Measurements from ENCODE around the gene SPRY1. TPM values are rescaled to one million over a fixed set of nuclear protein-coding genes. Genes with fewer than 3 reads are reported as not detected.

The SPRY1 gene
- total RNA-seq, 1 experiment from 2014 or later, result 76.3 TPM

GRCh38 chr4:123415977-123416376 is 19.4 kb downstream of the SPRY1 start:
- H3K27ac ChIP-seq (ENCODE audit: insufficient read length, low read depth, low read length), result no peak overlapping the region
- no peak overlapping the region for H2BK15ac ChIP-seq (ENCODE audit: low read depth, low read length)
- no peak overlapping the region for H4K5ac ChIP-seq (ENCODE audit: insufficient read length, low read depth, low read length)
- H2BK12ac ChIP-seq (ENCODE audit: insufficient read length, low read depth, low read length), result no peak overlapping the region
- H3K9me3 ChIP-seq (ENCODE audit: control insufficient read depth, low read depth, low read length), result no peaks in the 10 kb centered on the region
- Mint-ChIP-seq H3K4me3 (no peak overlapping the region), H3K36me3 (ENCODE audit: insufficient read depth in 1 of 3, low read depth in 3 of 3) (peaks cover 0 to 4% (median 2%) of the 10 kb centered on the region in 3 experiments; a peak in 1 of 7 replicates), H3K27ac (peak overlapping the region in 2 of 3 experiments; percentile 37 to 74; a peak in 4 of 7 replicates), H3K4me1 (peaks cover 49 to 51% of the 10 kb centered on the region in 2 experiments), H3K27me3 (ENCODE audit: low read depth) (no peaks in the 10 kb centered on the region), H3K9me3 (no peaks in the 10 kb centered on the region)
- no peak overlapping the region for H4K91ac ChIP-seq (ENCODE audit: insufficient read length, low read depth, low read length)
- no peak overlapping the region for H2BK20ac ChIP-seq (ENCODE audit: low read depth, low read length, poor library complexity, severe bottlenecking)
- WGBS (ENCODE audit: extremely low coverage, insufficient read length, low lambda C conversion rate), result no CpG with 5 or more reads among the region's 6 CpGs
- no peak overlapping the region for H3K9ac ChIP-seq (ENCODE audit: extremely low read depth, insufficient read length, low read length)
- TF ChIP-seq CTCF (conservative IDR thresholded peaks at IDR 0.05), result no peak
- H3K23ac ChIP-seq (ENCODE audit: insufficient read length, low read depth, low read length), result no peak overlapping the region
- H3K4me2 ChIP-seq (ENCODE audit: insufficient read depth, insufficient read length, low read length), result no peak overlapping the region
- H2AFZ ChIP-seq (ENCODE audit: low read length), result no peak overlapping the region
- H3K4ac ChIP-seq (ENCODE audit: low read depth, low read length), result no peak overlapping the region
- no peak overlapping the region for H3K14ac ChIP-seq (ENCODE audit: insufficient read depth, low read length)
- no peak overlapping the region for H3K56ac ChIP-seq (ENCODE audit: insufficient read length, low read depth, low read length)
- no peak overlapping the region for H2AK5ac ChIP-seq (ENCODE audit: insufficient read length, low read length)
- no peak overlapping the region for H2BK120ac ChIP-seq (ENCODE audit: low read depth, low read length, poor library complexity, severe bottlenecking)
- no peak for DNase-seq
- no peak overlapping the region for H3T11ph ChIP-seq (ENCODE audit: low read length)
- no peaks in the 10 kb centered on the region for H3K23me2 ChIP-seq (ENCODE audit: insufficient read length, low read depth, low read length, poor library complexity, severe bottlenecking)
- H4K20me1 ChIP-seq (ENCODE audit: control insufficient read depth, insufficient read depth, insufficient read length), result no peaks in the 10 kb centered on the region
- no peaks in the 10 kb centered on the region for H3K79me1 ChIP-seq (ENCODE audit: insufficient read depth, low read depth, low read length, poor library complexity, severe bottlenecking)
- no peaks in the 10 kb centered on the region for H3K79me2 ChIP-seq (ENCODE audit: insufficient read depth, low read length)
- no peak overlapping the region for H3K18ac ChIP-seq (ENCODE audit: insufficient read length, low read depth, low read length)
- peaks cover 2% of the 10 kb centered on the region for H3K4me1 ChIP-seq (ENCODE audit: insufficient read depth, low read length)
- no peak overlapping the region for H2BK5ac ChIP-seq (ENCODE audit: insufficient read length, low read length)
- H3K27me3 ChIP-seq (ENCODE audit: insufficient read depth, low read length), result no peaks in the 10 kb centered on the region
- no peak overlapping the region for H4K8ac ChIP-seq (replicated peaks; ENCODE audit: insufficient read length, low read depth, low read length)

All from H9 (cell line).